Kidney (tissue), 14 donors: Measurements from ENCODE around the gene KBTBD4. TPM values are rescaled to one million over a fixed set of nuclear protein-coding genes. Genes with fewer than 3 reads are reported as not detected.
"Not testable (repeated sequence)": the region's sequence is repeated elsewhere in the genome, so short reads cannot be mapped to it uniquely, and the experiment has no call there.

Experiments used
- DNase-seq, 5 donors: peaks; one replicate each; pipeline ENCODE4 v3.0.0-alpha.2; 2013 to 2020
- FAIRE-seq: peaks from 2 replicates; lab custom pipeline; 2012; peaks lifted over from hg19 to GRCh38; lab: Jason Lieb, UNC
- H3K27ac ChIP-seq, 2 donors: one replicate each; pipeline ENCODE4 v1.7.0; 2013; ENCODE audit warnings: low read depth in 2 of 2, low read length in 2 of 2, inconsistent platforms in 1 of 2
- H3K27me3 ChIP-seq: one replicate; pipeline ENCODE4 v1.7.1; 2013; ENCODE audit warnings: low read length, inconsistent platforms; ENCODE audit not compliant: control insufficient read depth, insufficient read depth
- H3K36me3 ChIP-seq, 3 donors: one replicate each; pipeline versions ENCODE4 v1.7.0 to v1.7.1; 2013; ENCODE audit warnings: low read length in 3 of 3, control low read depth in 1 of 3, inconsistent platforms in 1 of 3; ENCODE audit not compliant: insufficient read depth in 3 of 3, control insufficient read depth in 2 of 3
- H3K4me1 ChIP-seq, 3 donors: one replicate each; pipeline versions ENCODE4 v1.7.0 to v1.7.1; 2013; ENCODE audit warnings: low read length in 3 of 3, inconsistent platforms in 1 of 3, low read depth in 1 of 3; ENCODE audit not compliant: control insufficient read depth in 2 of 3, insufficient read depth in 2 of 3
- H3K4me3 ChIP-seq, 3 donors: one replicate each; pipeline versions ENCODE4 v1.7.0 to v1.8.1; 2013; ENCODE audit warnings: low read length in 3 of 3, control low read depth in 1 of 3, inconsistent platforms in 1 of 3
- H3K9ac ChIP-seq, 3 donors: one replicate each; pipeline versions ENCODE4 v1.7.0 to v1.7.1; 2013; ENCODE audit warnings: low read length in 3 of 3, control low read depth in 1 of 3, inconsistent platforms in 1 of 3
- H3K9me3 ChIP-seq, 3 donors: one replicate each; pipeline versions ENCODE4 v1.7.0 to v1.7.1; 2013; ENCODE audit warnings: low read length in 3 of 3, control low read depth in 1 of 3, inconsistent platforms in 1 of 3; ENCODE audit not compliant: control insufficient read depth in 2 of 3, insufficient read depth in 1 of 3
- intact Hi-C: fragments of 100-400 bp; cut with DNase I; formaldehyde crosslinking; loops from one replicate; pipeline ENCODE4 v1.11.1; 2022
- polyA plus RNA-seq: library from polyadenylated mRNA; stranded (reverse); fragments of 350-450 nt; fragmentation: Illumina TruSeq; extraction: RNeasy Lipid Tissue Mini Kit (QIAGEN cat#74804); gene quantifications from one replicate; pipeline ENCODE4 v1.2.3, GENCODE V29; 2014; ENCODE audit warnings: low read depth, low replicate concordance; ENCODE audit not compliant: insufficient read depth
- total RNA-seq: library from RNA; stranded (reverse); fragmentation: NEBNext Ultra II Directional; extraction: Animal tissue kit (Norgen Biotek cat#: 25700); gene quantifications from one replicate; pipeline ENCODE4 v1.2.1, GENCODE V29; 2021
- TF ChIP-seq, protein P1 (sequence below): IDR thresholded peaks from 3 replicates; pipeline ENCODE4 v1.5.1; 2012; ENCODE audit warnings: mild to moderate bottlenecking, moderate library complexity, borderline replicate concordance; ENCODE audit not compliant: insufficient read depth; ENCODE audit errors: extremely low read depth
- donor health status: control.
- donor health status: control.
- donor health status: control.
- donor health status: control.
- donor health status: control.
- donor health status: DM: yes; HTN: yes; CAD: no.
- donor health status: Normal renal cell carcinoma (clear cell type).

The KBTBD4 gene
- total and polyA plus RNA-seq, 2 donors from 2014 or later = 16.7 to 20.1 TPM

GRCh38 chr11:47565340-47566148 is 13.2 kb downstream of the KBTBD4 start, which contains the start of gene PTPMT1:
TSS of gene PTPMT1 (plus strand) at chr11:47565599. CDS start at chr11:47565623, 24 bp downstream.
- TF ChIP-seq, protein P1, sequence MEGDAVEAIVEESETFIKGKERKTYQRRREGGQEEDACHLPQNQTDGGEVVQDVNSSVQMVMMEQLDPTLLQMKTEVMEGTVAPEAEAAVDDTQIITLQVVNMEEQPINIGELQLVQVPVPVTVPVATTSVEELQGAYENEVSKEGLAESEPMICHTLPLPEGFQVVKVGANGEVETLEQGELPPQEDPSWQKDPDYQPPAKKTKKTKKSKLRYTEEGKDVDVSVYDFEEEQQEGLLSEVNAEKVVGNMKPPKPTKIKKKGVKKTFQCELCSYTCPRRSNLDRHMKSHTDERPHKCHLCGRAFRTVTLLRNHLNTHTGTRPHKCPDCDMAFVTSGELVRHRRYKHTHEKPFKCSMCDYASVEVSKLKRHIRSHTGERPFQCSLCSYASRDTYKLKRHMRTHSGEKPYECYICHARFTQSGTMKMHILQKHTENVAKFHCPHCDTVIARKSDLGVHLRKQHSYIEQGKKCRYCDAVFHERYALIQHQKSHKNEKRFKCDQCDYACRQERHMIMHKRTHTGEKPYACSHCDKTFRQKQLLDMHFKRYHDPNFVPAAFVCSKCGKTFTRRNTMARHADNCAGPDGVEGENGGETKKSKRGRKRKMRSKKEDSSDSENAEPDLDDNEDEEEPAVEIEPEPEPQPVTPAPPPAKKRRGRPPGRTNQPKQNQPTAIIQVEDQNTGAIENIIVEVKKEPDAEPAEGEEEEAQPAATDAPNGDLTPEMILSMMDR = no peak
- DNase-seq = peak; percentile 82 to 94 (median 89)
- FAIRE-seq = no peak

DNA sequence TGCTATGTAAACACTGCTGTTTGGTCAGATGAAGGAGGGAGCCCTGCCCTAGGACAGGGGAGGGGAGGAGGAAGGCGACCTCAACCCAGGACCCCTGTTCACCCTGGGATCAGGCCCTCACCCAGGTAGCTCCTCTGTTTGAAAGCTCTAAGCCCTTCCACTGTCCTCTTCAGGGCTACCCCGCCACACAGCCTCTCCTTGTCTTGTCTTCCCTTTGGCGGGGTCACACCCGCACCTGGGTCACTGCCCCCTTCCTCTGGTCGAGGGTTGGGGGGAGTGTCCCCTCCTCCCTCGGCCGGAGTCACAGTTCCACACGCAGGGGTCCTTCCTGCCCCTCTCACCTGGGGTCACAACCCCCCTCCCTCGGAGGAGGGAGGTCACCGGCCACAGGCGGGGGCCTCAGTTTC is 13.8 kb downstream of the KBTBD4 start:
- intact Hi-C loops = no loop called here

More at GRCh38 chr11:47565340-47566148, 13.2 kb downstream of the KBTBD4 start, which contains the start of gene PTPMT1:
- peaks cover 0 to 8% (median 6%) of the 10 kb centered on the region in 3 donors for H3K4me1 ChIP-seq
- no peaks in the 10 kb centered on the region for H3K9me3 ChIP-seq
- intact Hi-C loops = no loop called here
- H3K4me3 ChIP-seq = peak within 1 kb of the TSS; percentile 65 to 87 (median 72)
- H3K27ac ChIP-seq = peak within 1 kb of the TSS; percentile 13 to 51
- peak within 1 kb of the TSS; percentile 47 to 91 (median 82) for H3K9ac ChIP-seq
- no peaks in the 10 kb centered on the region for H3K27me3 ChIP-seq
- peaks cover 0 to 6% (median 0%) of the 10 kb centered on the region in 3 donors for H3K36me3 ChIP-seq

DNA sequence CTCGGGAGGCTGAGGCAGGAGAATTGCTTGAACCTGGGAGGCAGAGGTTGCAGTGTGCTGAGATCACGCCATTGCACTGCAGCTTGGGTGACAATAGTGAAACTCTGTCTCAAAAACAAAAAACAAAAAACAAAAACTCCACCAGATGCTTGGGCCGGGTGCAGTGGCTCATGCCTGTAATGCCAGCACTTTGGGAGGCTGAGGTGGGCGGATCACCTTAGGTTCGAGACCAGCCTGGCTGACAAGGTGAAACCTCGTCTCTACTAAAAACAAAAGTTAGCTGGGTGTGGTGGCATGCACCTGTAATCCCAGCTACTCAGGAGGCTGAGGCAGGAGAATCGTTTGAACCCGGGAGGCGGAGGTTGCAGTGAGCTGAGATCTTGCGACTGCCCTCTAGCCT is 14.4 kb downstream of the KBTBD4 start:
- FAIRE-seq, intact Hi-C loops: not testable (repeated sequence)

More for the DNA sequence above, 13.8 kb downstream of the KBTBD4 start:
- Histone ChIP-seq H3K36me3 (peaks cover 0 to 4% (median 0%) of the 10 kb centered on the region in 3 donors), H3K9me3 (no peaks in the 10 kb centered on the region), H3K9ac (peak overlapping the region in 2 of 3 donors; percentile 82 to 91), H3K4me3 (peak overlapping the region; percentile 60 to 87 (median 65)), H3K27me3 (no peaks in the 10 kb centered on the region), H3K27ac (peak overlapping the region; percentile 13 to 51), H3K4me1 (peaks cover 0 to 8% (median 6%) of the 10 kb centered on the region in 3 donors)
- TF ChIP-seq, protein P1 = no peak
- FAIRE-seq (no peak), DNase-seq (no peak)

GRCh38 chr11:47562393-47562792 is 16.4 kb downstream of the KBTBD4 start:
- DNase-seq, H3K4me1 ChIP-seq, H3K36me3 ChIP-seq, H3K27me3 ChIP-seq, intact Hi-C loops, FAIRE-seq, H3K4me3 ChIP-seq, H3K9me3 ChIP-seq, H3K9ac ChIP-seq, H3K27ac ChIP-seq: not testable (repeated sequence)

More for the DNA sequence above, 14.4 kb downstream of the KBTBD4 start:
- H3K4me1 ChIP-seq, H3K9ac ChIP-seq, H3K9me3 ChIP-seq, H3K27ac ChIP-seq, H3K27me3 ChIP-seq, DNase-seq, H3K36me3 ChIP-seq, H3K4me3 ChIP-seq: not testable (repeated sequence)
